Erythroblast (primary cell): ENCODE measurements around the gene CAMKMT.

Source experiments
- GATA1 ChIP-seq: IDR thresholded peaks from 2 replicates; pipeline ENCODE4 v1.6.1; 2011; ENCODE audit warnings: low read depth, mild to moderate bottlenecking, control low read depth, low read length, moderate library complexity
- POLR2A ChIP-seq: IDR thresholded peaks from 2 replicates; pipeline ENCODE4 v1.6.1; 2011; ENCODE audit warnings: mild to moderate bottlenecking, low read length

- no peak for TF ChIP-seq POLR2A
- no peak for TF ChIP-seq GATA1
Measured at GRCh38 chr2:44799105-44799504, 437.4 kb downstream of the CAMKMT start.
